ENCODE results near the gene TMEM45B.

- no peak for TF ChIP-seq CTCF (conservative IDR thresholded peaks at IDR 0.05; ENCODE audit: low read depth in 2 of 2)
- no peak for TF ChIP-seq EZH2phosphoT487 (IDR thresholded peaks at IDR 0.05; ENCODE audit: unreplicated experiment)
- no peak for TF ChIP-seq REST (IDR thresholded peaks at IDR 0.05; ENCODE audit: unreplicated experiment)
- no peak for TF ChIP-seq POLR2AphosphoS5 (IDR thresholded peaks at IDR 0.05; ENCODE audit: low read depth)
- no peak for TF ChIP-seq STAT1 (IDR thresholded peaks at IDR 0.05; ENCODE audit: unreplicated experiment)
Measured at GRCh38 chr11:129854232-129854805, 38.7 kb downstream of the TMEM45B start.

Data from GM23338 (cell line).